A549 (cell line): ENCODE data around the gene TAS2R38. TPM values are rescaled to one million over a fixed set of nuclear protein-coding genes. Genes with fewer than 3 reads are reported as not detected.

Source experiments
- ATAC-seq, 2 experiments: fragments of 200-7000 bp in 1 of 2; fragments of >200 bp in 1 of 2; cut with Nextera tagmentation in 1 of 2; cut with Tn5 transposase in 1 of 2; 3 replicates each; pipeline versions ENCODE4 v1.8.0 to v1.9.1; 2018 to 2020; ENCODE audit warnings: mild to moderate bottlenecking in 1 of 2, moderate library complexity in 1 of 2
- CTCF ChIA-PET: fragments of 300-600 bp; sonication (Branson Sonifier 250); formaldehyde crosslinking; extraction: SDS; loops from one replicate; lab custom pipeline; 2021; ENCODE audit warnings: antibody characterized with exemption, inconsistent platforms; lab: Yijun Ruan, JAX
- POLR2A ChIA-PET: fragments of 350-600 bp; formaldehyde crosslinking; extraction: SDS; loops from one replicate; lab custom pipeline; 2021; ENCODE audit warnings: antibody characterized with exemption, inconsistent platforms; lab: Yijun Ruan, JAX
- DNase-seq, 2 experiments: peaks; one replicate each; pipeline versions ENCODE4 v3.0.0 to v3.0.0-alpha.2; 2011 to 2016; ENCODE audit warnings: low read depth in 1 of 2, low spot score in 1 of 2
- FAIRE-seq: peaks from 2 replicates; lab custom pipeline; 2011; peaks lifted over from hg19 to GRCh38; lab: Jason Lieb, UNC
- H3K27ac ChIP-seq, 2 experiments: fragments of >200 bp; sonication (Bioruptor Twin); formaldehyde crosslinking; 3 replicates each; pipeline ENCODE4 v1.5.1; 2016 to 2017
- H3K4me1 ChIP-seq: fragments of >200 bp; sonication (Bioruptor Twin); formaldehyde crosslinking; 3 replicates; pipeline ENCODE4 v1.6.1; 2016
- H3K4me2 ChIP-seq: fragments of >200 bp; sonication (Bioruptor Twin); formaldehyde crosslinking; 3 replicates; pipeline ENCODE4 v1.6.1; 2016
- H3K4me3 ChIP-seq: fragments of >200 bp; sonication (Bioruptor Twin); formaldehyde crosslinking; 3 replicates; pipeline ENCODE4 v1.5.1; 2016
- H3K9me3 ChIP-seq: fragments of >200 bp; sonication (Bioruptor Twin); formaldehyde crosslinking; 3 replicates; pipeline ENCODE4 v1.6.1; 2016
- CHD4 ChIP-seq: fragments of 200-600 bp; sonication (generic); IDR thresholded peaks from 2 replicates; pipeline ENCODE4 v1.6.1; 2016; ENCODE audit warnings: antibody characterized with exemption, mild to moderate bottlenecking, borderline replicate concordance
- EHF ChIP-seq: fragments of 250-450 bp; sonication (Bioruptor Pico); IDR thresholded peaks from 2 replicates; pipeline ENCODE4 v1.5.0; 2020; ENCODE audit warnings: mild to moderate bottlenecking
- EHMT2 ChIP-seq: fragments of 200-600 bp; sonication (generic); IDR thresholded peaks from 2 replicates; pipeline ENCODE4 v1.6.1; 2016; ENCODE audit warnings: antibody characterized with exemption, low read depth, mild to moderate bottlenecking, moderate library complexity
- ESRRA ChIP-seq: fragments of 150-350 bp; IDR thresholded peaks from 2 replicates; pipeline ENCODE4 v1.6.1; 2014; ENCODE audit warnings: mild to moderate bottlenecking, low read length, borderline replicate concordance
- HEYL ChIP-seq: fragments of 250-450 bp; sonication (Bioruptor Pico); IDR thresholded peaks from 2 replicates; pipeline ENCODE4 v1.8.0; 2021; ENCODE audit warnings: mild to moderate bottlenecking, moderate library complexity
- HOXA7 ChIP-seq: fragments of 250-450 bp; sonication (Bioruptor Pico); IDR thresholded peaks from 2 replicates; pipeline ENCODE4 v1.5.0; 2020; ENCODE audit warnings: mild to moderate bottlenecking, moderate library complexity
- JUN ChIP-seq, 2 experiments: fragments of >200 bp; sonication (Bioruptor Twin); formaldehyde crosslinking; IDR thresholded peaks; 2 replicates in 1 of 2; 3 replicates in 1 of 2; pipeline ENCODE4 v1.6.1; 2016 to 2017
- NFE2L2 ChIP-seq: fragments of 150-350 bp; conservative IDR thresholded peaks from 2 replicates; pipeline ENCODE4 v1.6.1; 2014; ENCODE audit warnings: low read length
- POLR2A ChIP-seq: IDR thresholded peaks from 2 replicates; pipeline ENCODE4 v1.6.1; 2012; ENCODE audit warnings: mild to moderate bottlenecking, low read length
- RFX5 ChIP-seq: fragments of 450-650 bp; IDR thresholded peaks from 2 replicates; pipeline ENCODE4 v1.7.1; 2014; ENCODE audit warnings: antibody characterized with exemption, mild to moderate bottlenecking, moderate library complexity
- RNF2 ChIP-seq: fragments of 200-600 bp; sonication (generic); IDR thresholded peaks from 2 replicates; pipeline ENCODE4 v1.6.1; 2016; ENCODE audit warnings: low read depth, mild to moderate bottlenecking, antibody characterized with exemption, moderate library complexity, borderline replicate concordance
- SMC3 ChIP-seq: fragments of >200 bp; sonication (Bioruptor Twin); formaldehyde crosslinking; IDR thresholded peaks from 3 replicates; pipeline ENCODE4 v1.6.1; 2018; ENCODE audit warnings: inconsistent platforms
- ZC3H11A ChIP-seq: fragments of 450-650 bp; IDR thresholded peaks from 2 replicates; pipeline ENCODE4 v1.6.1; 2014; ENCODE audit warnings: antibody characterized with exemption, mild to moderate bottlenecking
- ZNF302 ChIP-seq: fragments of 250-450 bp; sonication (Bioruptor Pico); IDR thresholded peaks from 2 replicates; pipeline ENCODE4 v1.9.0; 2021; ENCODE audit warnings: inconsistent platforms, mild to moderate bottlenecking, moderate library complexity
- WGBS: methylation state at CpG from one replicate; pipeline ENCODE4 v1.1.6; 2017; ENCODE audit errors: missing lambda C conversion rate; 5-methylcytosine and 5-hydroxymethylcytosine counted together
- polyA plus RNA-seq, 4 experiments: library from polyadenylated mRNA; depleted of rRNA in 3 of 4; stranded (reverse); fragments of >200 nt; fragmentation: RNase III in 1 of 4; extraction: RNeasy Plus Mini Kit Qiagen cat#74134 plus additional on column Dnase treatment in 1 of 4; gene quantifications; 2 replicates in 3 of 4; 3 replicates in 1 of 4; pipeline ENCODE4 v1.2.3, GENCODE V29; 2011 to 2017
- TF ChIP-seq, protein P1 (sequence below): fragments of >200 bp; sonication (Bioruptor Twin); formaldehyde crosslinking; IDR thresholded peaks from 2 replicates; pipeline ENCODE4 v1.6.1; 2016
- TF ChIP-seq, protein P2 (sequence below): IDR thresholded peaks from 2 replicates; pipeline ENCODE4 v1.6.1; 2012; ENCODE audit warnings: low read depth, borderline replicate concordance
- TF ChIP-seq, protein P3 (sequence below): fragments of 450-650 bp; IDR thresholded peaks from 2 replicates; pipeline ENCODE4 v1.6.1; 2014; ENCODE audit warnings: antibody characterized with exemption

Gene TAS2R38
- polyA plus RNA-seq, 2 of the 4 experiments (the other 2 are of a cell fraction), result not detected

DNA sequence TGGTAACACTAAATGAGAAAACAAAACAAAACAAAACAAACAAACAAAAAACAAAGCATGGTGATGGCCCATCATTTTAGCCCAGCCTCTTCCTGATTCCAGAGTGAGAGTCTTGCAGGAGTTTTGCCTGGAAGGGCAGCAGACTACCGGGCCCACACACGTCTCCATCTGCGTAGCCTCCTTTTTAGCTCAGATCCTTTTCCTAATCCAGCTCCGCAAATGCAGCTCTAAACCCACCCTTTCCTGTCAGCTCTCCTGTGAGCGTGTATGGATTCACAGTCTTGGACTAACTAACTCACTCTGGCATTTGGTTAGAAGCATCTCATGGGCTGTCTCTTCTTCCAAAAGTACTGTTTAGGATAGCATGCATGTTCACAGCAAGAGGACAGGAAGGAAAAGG lies 43.4 kb downstream of the TAS2R38 start:
- Histone ChIP-seq H3K4me1 (no peaks in the 10 kb centered on the region), H3K27ac (no peak overlapping the region), H3K4me3 (no peak overlapping the region), H3K4me2 (no peak overlapping the region), H3K9me3 (no peaks in the 10 kb centered on the region; the same call in 2 of the 3 replicates)
- no peak for DNase-seq
- ChIA-PET CTCF (interaction anchor here (0.5 to 2.0 kb wide), 2 partner anchors 45 to 645 kb away, joined by 3 to 6 read pairs; no protein-coding TSS in a partner anchor), POLR2A (no interaction called here)
- TF ChIP-seq ESRRA (no peak), SMC3 (no peak), HOXA7 (CRISPR knock-in tag) (no peak), ZC3H11A (no peak), RFX5 (no peak), RNF2 (no peak), ZNF302 (CRISPR knock-in tag) (no peak)
- TF ChIP-seq, protein P1, sequence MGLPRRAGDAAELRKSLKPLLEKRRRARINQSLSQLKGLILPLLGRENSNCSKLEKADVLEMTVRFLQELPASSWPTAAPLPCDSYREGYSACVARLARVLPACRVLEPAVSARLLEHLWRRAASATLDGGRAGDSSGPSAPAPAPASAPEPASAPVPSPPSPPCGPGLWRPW, result no peak
- TF ChIP-seq, protein P2, sequence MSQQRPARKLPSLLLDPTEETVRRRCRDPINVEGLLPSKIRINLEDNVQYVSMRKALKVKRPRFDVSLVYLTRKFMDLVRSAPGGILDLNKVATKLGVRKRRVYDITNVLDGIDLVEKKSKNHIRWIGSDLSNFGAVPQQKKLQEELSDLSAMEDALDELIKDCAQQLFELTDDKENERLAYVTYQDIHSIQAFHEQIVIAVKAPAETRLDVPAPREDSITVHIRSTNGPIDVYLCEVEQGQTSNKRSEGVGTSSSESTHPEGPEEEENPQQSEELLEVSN, result no peak
- no peak for FAIRE-seq
- no peak for ATAC-seq
- WGBS, result 45% methylated on average over 5 of the region's 5 CpGs

DNA sequence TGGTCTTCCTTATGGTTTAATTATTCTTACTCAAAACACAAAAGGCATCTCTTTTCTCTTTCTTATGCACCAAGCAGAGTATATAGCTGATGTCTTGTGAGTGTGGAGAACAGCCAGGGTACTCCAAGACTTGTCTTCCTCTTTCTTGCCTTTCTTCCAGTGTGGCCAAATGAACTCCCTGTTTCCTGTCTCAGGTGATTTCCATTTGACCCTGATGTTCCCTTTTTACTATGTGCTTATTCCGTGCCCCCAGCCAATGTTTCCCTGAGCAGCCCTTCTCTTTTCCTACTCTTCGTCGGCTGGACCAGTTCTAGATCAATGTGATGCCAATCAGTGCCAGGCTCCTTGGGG lies 44.8 kb downstream of the TAS2R38 start:
- H3K9me3 ChIP-seq, result no peaks in the 10 kb centered on the region; the same call in 2 of the 3 replicates
- H3K4me1 ChIP-seq, result no peaks in the 10 kb centered on the region
- CTCF ChIA-PET, result no interaction called here
- DNase-seq, result no peak
- no peak overlapping the region for H3K4me2 ChIP-seq
- WGBS, result 51% methylated on average over 3 of the region's 3 CpGs
- ATAC-seq, result no peak
- H3K4me3 ChIP-seq, result no peak overlapping the region
- FAIRE-seq, result no peak
- POLR2A ChIA-PET, result no interaction called here
- H3K27ac ChIP-seq, result no peak overlapping the region
- no peak for TF ChIP-seq JUN (IDR thresholded peaks at IDR 0.05)
- TF ChIP-seq EHF (CRISPR knock-in tag), result no peak
- no peak for TF ChIP-seq HEYL (CRISPR knock-in tag)
- TF ChIP-seq EHMT2, result no peak

DNA sequence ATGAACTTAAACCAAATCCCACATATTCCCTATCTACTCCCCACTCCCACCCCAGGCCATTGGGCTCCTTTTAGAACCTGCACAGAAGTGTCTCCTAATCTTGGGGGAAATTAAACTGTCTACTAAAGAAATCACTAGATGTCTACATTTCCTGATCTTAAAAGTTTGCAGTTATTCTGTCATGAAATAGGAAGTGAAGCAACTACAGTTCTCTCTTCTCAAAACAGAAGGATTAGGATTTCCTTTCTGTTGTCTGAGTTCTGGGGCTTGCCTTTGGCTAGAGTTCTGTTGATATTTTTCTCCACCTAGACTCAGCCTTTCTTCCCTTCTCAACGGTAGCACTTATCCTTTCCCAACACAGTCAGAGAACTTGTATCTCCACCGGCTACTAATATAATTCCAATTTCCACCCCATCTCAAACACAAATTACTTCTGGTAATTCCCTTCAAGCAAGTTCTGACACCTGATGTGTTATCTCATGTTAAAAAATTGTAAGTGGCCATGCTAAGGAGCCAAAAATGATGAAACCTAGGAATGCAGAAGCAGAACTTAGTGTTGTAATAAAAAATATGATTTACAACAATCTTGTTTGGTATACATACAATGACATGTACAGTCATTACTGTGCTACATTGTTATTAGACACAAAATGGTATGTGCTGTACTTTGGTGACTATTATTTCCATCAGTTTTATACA lies 45.3 kb downstream of the TAS2R38 start:
- no peak overlapping the region for H3K4me2 ChIP-seq
- H3K4me3 ChIP-seq, result no peak overlapping the region
- ATAC-seq (no peak), DNase-seq (no peak), FAIRE-seq (no peak)
- WGBS, result 56% methylated on average over 2 of the region's 2 CpGs
- CTCF ChIA-PET, result no interaction called here
- no peaks in the 10 kb centered on the region for H3K4me1 ChIP-seq
- POLR2A ChIA-PET, result no interaction called here
- no peak overlapping the region for H3K27ac ChIP-seq
- no peaks in the 10 kb centered on the region; the same call in 2 of the 3 replicates for H3K9me3 ChIP-seq
- no peak for TF ChIP-seq POLR2A
- no peak for TF ChIP-seq NFE2L2
- TF ChIP-seq CHD4, result no peak
- TF ChIP-seq, protein P3, sequence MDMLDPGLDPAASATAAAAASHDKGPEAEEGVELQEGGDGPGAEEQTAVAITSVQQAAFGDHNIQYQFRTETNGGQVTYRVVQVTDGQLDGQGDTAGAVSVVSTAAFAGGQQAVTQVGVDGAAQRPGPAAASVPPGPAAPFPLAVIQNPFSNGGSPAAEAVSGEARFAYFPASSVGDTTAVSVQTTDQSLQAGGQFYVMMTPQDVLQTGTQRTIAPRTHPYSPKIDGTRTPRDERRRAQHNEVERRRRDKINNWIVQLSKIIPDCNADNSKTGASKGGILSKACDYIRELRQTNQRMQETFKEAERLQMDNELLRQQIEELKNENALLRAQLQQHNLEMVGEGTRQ, result no peak

Other genes starting within 250 kb of the TAS2R38 start
- 237 and 368 TPM in 2 replicates for gene SSBP1, start 235.4 kb downstream of the TAS2R38 start, polyA plus RNA-seq (2011; rRNA removed)
- gene SSBP1, start 235.4 kb downstream of the TAS2R38 start, polyA plus RNA-seq (2017; fragmentation: RNase III; extraction: RNeasy Plus Mini Kit Qiagen cat#74134 plus additional on column Dnase treatment), result 430 to 464 TPM (median 453 TPM) in 3 replicates
- 0.36 and 1.4 TPM in 2 replicates for gene TAS2R3, start 209.7 kb downstream of the TAS2R38 start, polyA plus RNA-seq (2011; rRNA removed)
- gene TAS2R3, start 209.7 kb downstream of the TAS2R38 start, polyA plus RNA-seq (2017; fragmentation: RNase III; extraction: RNeasy Plus Mini Kit Qiagen cat#74134 plus additional on column Dnase treatment), result not detected in 3 replicates
- 1.0 and 1.1 TPM in 2 replicates for gene TAS2R4, start 197.1 kb downstream of the TAS2R38 start, polyA plus RNA-seq (2011; rRNA removed)
- 0.21 to 0.30 TPM (median 0.22 TPM) in 3 replicates for gene TAS2R4, start 197.1 kb downstream of the TAS2R38 start, polyA plus RNA-seq (2017; fragmentation: RNase III; extraction: RNeasy Plus Mini Kit Qiagen cat#74134 plus additional on column Dnase treatment)
- gene TAS2R5, start 183.6 kb downstream of the TAS2R38 start, polyA plus RNA-seq (2011; rRNA removed), result 1.8 and 2.6 TPM in 2 replicates
- 0.61 to 1.4 TPM (median 0.79 TPM) in 3 replicates for gene TAS2R5, start 183.6 kb downstream of the TAS2R38 start, polyA plus RNA-seq (2017; fragmentation: RNase III; extraction: RNeasy Plus Mini Kit Qiagen cat#74134 plus additional on column Dnase treatment)
- gene PRSS37, start 132.3 kb downstream of the TAS2R38 start, polyA plus RNA-seq (2011; rRNA removed), result not detected in 2 replicates
- gene PRSS37, start 132.3 kb downstream of the TAS2R38 start, polyA plus RNA-seq (2017; fragmentation: RNase III; extraction: RNeasy Plus Mini Kit Qiagen cat#74134 plus additional on column Dnase treatment), result not detected in 3 replicates
- not detected in 2 replicates for gene OR9A4, start 57.4 kb downstream of the TAS2R38 start, polyA plus RNA-seq (2011; rRNA removed)
- not detected in 3 replicates for gene OR9A4, start 57.4 kb downstream of the TAS2R38 start, polyA plus RNA-seq (2017; fragmentation: RNase III; extraction: RNeasy Plus Mini Kit Qiagen cat#74134 plus additional on column Dnase treatment)
- not detected in 2 replicates for gene CLEC5A, start 26.8 kb downstream of the TAS2R38 start, polyA plus RNA-seq (2011; rRNA removed)
- gene CLEC5A, start 26.8 kb downstream of the TAS2R38 start, polyA plus RNA-seq (2017; fragmentation: RNase III; extraction: RNeasy Plus Mini Kit Qiagen cat#74134 plus additional on column Dnase treatment), result not detected in 3 replicates
- gene MGAM, start 22.1 kb upstream of the TAS2R38 start, polyA plus RNA-seq (2011; rRNA removed), result 1.5 and 1.8 TPM in 2 replicates
- gene MGAM, start 22.1 kb upstream of the TAS2R38 start, polyA plus RNA-seq (2017; fragmentation: RNase III; extraction: RNeasy Plus Mini Kit Qiagen cat#74134 plus additional on column Dnase treatment), result 0.30 to 0.51 TPM (median 0.41 TPM) in 3 replicates
- 0.25 TPM in 2 replicates for gene MGAM2, start 137.9 kb upstream of the TAS2R38 start, polyA plus RNA-seq (2011; rRNA removed)
- gene MGAM2, start 137.9 kb upstream of the TAS2R38 start, polyA plus RNA-seq (2017; fragmentation: RNase III; extraction: RNeasy Plus Mini Kit Qiagen cat#74134 plus additional on column Dnase treatment), result 0.01 to 0.07 TPM in 2 of 3 replicates, not detected in the other